ENCODE data around the gene SLC10A1. TPM values are rescaled to one million over a fixed set of nuclear protein-coding genes. Genes with fewer than 3 reads are reported as not detected.

Gene SLC10A1
- total RNA-seq, 1 experiment from 2014 or later: not detected

DNA sequence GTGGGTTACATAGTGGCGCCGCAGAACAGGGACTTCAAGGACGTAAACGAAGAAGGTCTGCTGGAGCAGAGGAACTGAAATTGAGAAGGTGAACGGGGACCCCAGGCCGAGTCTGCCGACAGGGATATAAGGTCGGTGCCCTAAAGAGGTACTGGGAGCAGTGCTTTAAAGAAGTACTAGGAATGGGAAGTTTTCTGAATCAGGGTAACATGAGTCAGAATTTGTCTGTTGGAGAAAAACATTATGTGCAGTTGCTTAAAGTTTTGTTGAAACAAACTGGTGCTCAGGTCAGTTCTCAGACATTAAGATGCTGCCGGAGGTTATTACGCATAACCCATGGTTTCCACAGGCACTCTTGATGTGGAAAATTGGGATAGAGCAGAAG lies 14.8 kb upstream of the SLC10A1 start:
- Histone ChIP-seq H3K4me2 (ENCODE audit: low read length) (no peak overlapping the region), H4K20me1 (ENCODE audit: insufficient read depth) (no peaks in the 10 kb centered on the region), H3K27ac (ENCODE audit: low read depth, low read length) (no peak overlapping the region), H3K9me2 (ENCODE audit: insufficient read depth) (no peaks in the 10 kb centered on the region), H3K9ac (ENCODE audit: low read length) (no peak overlapping the region), H3K27me3 (ENCODE audit: insufficient read depth, low read length) (peaks cover 27% of the 10 kb centered on the region), H2AFZ (ENCODE audit: low read depth, low read length, poor library complexity, severe bottlenecking) (no peak overlapping the region), H3K4me1 (ENCODE audit: control insufficient read depth in 1 of 2, insufficient read depth in 2 of 2, low read length in 2 of 2) (no peaks in the 10 kb centered on the region), H3K9me3 (ENCODE audit: control insufficient read depth in 1 of 2, insufficient read depth in 1 of 2, low read depth in 1 of 2, low read length in 2 of 2) (no peaks in the 10 kb centered on the region), H3K36me3 (ENCODE audit: control insufficient read depth in 1 of 2, insufficient read depth in 2 of 2, low read length in 2 of 2) (no peaks in the 10 kb centered on the region), H3K4me3 (replicated peaks in 1 of 2; ENCODE audit: low read depth in 1 of 2, low read length in 2 of 2) (no peak overlapping the region), H3K79me2 (ENCODE audit: insufficient read depth, low read length) (no peaks in the 10 kb centered on the region)
- POLR2A ChIA-PET: no interaction called here
- ATAC-seq (no peak), DNase-seq (ENCODE audit: low read depth, low spot score) (no peak)
- CTCF ChIA-PET: no interaction called here
- RAD21 ChIA-PET (ENCODE audit: low non-redundant PET in 1 of 2, low total read pairs in 2 of 2, uncharacterized antibody in 2 of 2, unreplicated experiment in 2 of 2): no interaction called here
- TF ChIP-seq POLR2A (IDR thresholded peaks at IDR 0.05; ENCODE audit: borderline replicate concordance, extremely low read depth, insufficient read depth, insufficient read length): no peak
- TF ChIP-seq ELF1 (IDR thresholded peaks at IDR 0.05; ENCODE audit: borderline replicate concordance, low read depth): no peak
- no peak for TF ChIP-seq RAD21 (IDR thresholded peaks at IDR 0.05; ENCODE audit: low read depth)
- TF ChIP-seq SP1 (IDR thresholded peaks at IDR 0.05; ENCODE audit: low read depth): no peak
- TF ChIP-seq POLR2AphosphoS5 (IDR thresholded peaks at IDR 0.05; ENCODE audit: low read depth, low read length): no peak
- no peak for TF ChIP-seq YY1 (IDR thresholded peaks at IDR 0.05; ENCODE audit: extremely low read depth, insufficient replicate concordance, low read depth, low read length)
- no peak for TF ChIP-seq CEBPB (IDR thresholded peaks at IDR 0.05; ENCODE audit: low read depth)
- TF ChIP-seq EGR1 (IDR thresholded peaks at IDR 0.05; ENCODE audit: low read depth): no peak
- no peak for TF ChIP-seq SIN3A (IDR thresholded peaks at IDR 0.05; ENCODE audit: low read depth)
- TF ChIP-seq, protein P1, sequence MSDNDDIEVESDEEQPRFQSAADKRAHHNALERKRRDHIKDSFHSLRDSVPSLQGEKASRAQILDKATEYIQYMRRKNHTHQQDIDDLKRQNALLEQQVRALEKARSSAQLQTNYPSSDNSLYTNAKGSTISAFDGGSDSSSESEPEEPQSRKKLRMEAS (IDR thresholded peaks at IDR 0.05): no peak
- no peak for TF ChIP-seq TCF7L2 (IDR thresholded peaks at IDR 0.05; ENCODE audit: borderline replicate concordance, extremely low read depth, insufficient read depth, insufficient read length)
- TF ChIP-seq EZH2 (IDR thresholded peaks at IDR 0.05): no peak
- TF ChIP-seq JUND (IDR thresholded peaks at IDR 0.05): no peak
- TF ChIP-seq CBX3 (IDR thresholded peaks at IDR 0.05; ENCODE audit: low read depth): no peak
- TF ChIP-seq, protein P2, sequence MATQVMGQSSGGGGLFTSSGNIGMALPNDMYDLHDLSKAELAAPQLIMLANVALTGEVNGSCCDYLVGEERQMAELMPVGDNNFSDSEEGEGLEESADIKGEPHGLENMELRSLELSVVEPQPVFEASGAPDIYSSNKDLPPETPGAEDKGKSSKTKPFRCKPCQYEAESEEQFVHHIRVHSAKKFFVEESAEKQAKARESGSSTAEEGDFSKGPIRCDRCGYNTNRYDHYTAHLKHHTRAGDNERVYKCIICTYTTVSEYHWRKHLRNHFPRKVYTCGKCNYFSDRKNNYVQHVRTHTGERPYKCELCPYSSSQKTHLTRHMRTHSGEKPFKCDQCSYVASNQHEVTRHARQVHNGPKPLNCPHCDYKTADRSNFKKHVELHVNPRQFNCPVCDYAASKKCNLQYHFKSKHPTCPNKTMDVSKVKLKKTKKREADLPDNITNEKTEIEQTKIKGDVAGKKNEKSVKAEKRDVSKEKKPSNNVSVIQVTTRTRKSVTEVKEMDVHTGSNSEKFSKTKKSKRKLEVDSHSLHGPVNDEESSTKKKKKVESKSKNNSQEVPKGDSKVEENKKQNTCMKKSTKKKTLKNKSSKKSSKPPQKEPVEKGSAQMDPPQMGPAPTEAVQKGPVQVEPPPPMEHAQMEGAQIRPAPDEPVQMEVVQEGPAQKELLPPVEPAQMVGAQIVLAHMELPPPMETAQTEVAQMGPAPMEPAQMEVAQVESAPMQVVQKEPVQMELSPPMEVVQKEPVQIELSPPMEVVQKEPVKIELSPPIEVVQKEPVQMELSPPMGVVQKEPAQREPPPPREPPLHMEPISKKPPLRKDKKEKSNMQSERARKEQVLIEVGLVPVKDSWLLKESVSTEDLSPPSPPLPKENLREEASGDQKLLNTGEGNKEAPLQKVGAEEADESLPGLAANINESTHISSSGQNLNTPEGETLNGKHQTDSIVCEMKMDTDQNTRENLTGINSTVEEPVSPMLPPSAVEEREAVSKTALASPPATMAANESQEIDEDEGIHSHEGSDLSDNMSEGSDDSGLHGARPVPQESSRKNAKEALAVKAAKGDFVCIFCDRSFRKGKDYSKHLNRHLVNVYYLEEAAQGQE (IDR thresholded peaks at IDR 0.05; ENCODE audit: low read depth): no peak
- TF ChIP-seq, protein P3, sequence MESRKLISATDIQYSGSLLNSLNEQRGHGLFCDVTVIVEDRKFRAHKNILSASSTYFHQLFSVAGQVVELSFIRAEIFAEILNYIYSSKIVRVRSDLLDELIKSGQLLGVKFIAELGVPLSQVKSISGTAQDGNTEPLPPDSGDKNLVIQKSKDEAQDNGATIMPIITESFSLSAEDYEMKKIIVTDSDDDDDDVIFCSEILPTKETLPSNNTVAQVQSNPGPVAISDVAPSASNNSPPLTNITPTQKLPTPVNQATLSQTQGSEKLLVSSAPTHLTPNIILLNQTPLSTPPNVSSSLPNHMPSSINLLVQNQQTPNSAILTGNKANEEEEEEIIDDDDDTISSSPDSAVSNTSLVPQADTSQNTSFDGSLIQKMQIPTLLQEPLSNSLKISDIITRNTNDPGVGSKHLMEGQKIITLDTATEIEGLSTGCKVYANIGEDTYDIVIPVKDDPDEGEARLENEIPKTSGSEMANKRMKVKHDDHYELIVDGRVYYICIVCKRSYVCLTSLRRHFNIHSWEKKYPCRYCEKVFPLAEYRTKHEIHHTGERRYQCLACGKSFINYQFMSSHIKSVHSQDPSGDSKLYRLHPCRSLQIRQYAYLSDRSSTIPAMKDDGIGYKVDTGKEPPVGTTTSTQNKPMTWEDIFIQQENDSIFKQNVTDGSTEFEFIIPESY (IDR thresholded peaks at IDR 0.05; ENCODE audit: extremely low read depth, insufficient replicate concordance, low read length): no peak
- TF ChIP-seq, protein P4, sequence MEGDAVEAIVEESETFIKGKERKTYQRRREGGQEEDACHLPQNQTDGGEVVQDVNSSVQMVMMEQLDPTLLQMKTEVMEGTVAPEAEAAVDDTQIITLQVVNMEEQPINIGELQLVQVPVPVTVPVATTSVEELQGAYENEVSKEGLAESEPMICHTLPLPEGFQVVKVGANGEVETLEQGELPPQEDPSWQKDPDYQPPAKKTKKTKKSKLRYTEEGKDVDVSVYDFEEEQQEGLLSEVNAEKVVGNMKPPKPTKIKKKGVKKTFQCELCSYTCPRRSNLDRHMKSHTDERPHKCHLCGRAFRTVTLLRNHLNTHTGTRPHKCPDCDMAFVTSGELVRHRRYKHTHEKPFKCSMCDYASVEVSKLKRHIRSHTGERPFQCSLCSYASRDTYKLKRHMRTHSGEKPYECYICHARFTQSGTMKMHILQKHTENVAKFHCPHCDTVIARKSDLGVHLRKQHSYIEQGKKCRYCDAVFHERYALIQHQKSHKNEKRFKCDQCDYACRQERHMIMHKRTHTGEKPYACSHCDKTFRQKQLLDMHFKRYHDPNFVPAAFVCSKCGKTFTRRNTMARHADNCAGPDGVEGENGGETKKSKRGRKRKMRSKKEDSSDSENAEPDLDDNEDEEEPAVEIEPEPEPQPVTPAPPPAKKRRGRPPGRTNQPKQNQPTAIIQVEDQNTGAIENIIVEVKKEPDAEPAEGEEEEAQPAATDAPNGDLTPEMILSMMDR (IDR thresholded peaks at IDR 0.05 in 2 of 3, conservative IDR thresholded peaks at IDR 0.05 in 1 of 3; ENCODE audit: borderline replicate concordance in 1 of 3, insufficient read depth in 1 of 3, low read depth in 2 of 3, low read length in 2 of 3): no peak
- no peak for TF ChIP-seq ZNF274 (IDR thresholded peaks at IDR 0.05; ENCODE audit: low read depth, low read length)
- TF ChIP-seq EZH2phosphoT487 (IDR thresholded peaks at IDR 0.05; ENCODE audit: borderline replicate concordance): no peak
- BruUV-seq (replicated peaks): no TSS peak
- intact Hi-C loops (cut with micrococcal nuclease): loop anchor here (10.0 kb wide), 1 partner anchor 753 kb away; no protein-coding TSS in a partner anchor

All from HCT116 (cell line).